Measurements from ENCODE around the gene CTNND1.

GRCh38 chr11:57752954-57753353 lies 8.6 kb upstream of the CTNND1 start:
- TF ChIP-seq CTCF (IDR thresholded peaks at IDR 0.05 in 2 of 3, conservative IDR thresholded peaks at IDR 0.05 in 1 of 3; ENCODE audit: control insufficient read depth in 2 of 3, extremely low read depth in 1 of 3, insufficient read depth in 1 of 3, low read depth in 3 of 3, low read length in 3 of 3): no peak
- TF ChIP-seq NR2C2 (IDR thresholded peaks at IDR 0.05; ENCODE audit: borderline replicate concordance, control insufficient read depth, insufficient read length, low read depth): no peak
- no peak for TF ChIP-seq RAD21 (IDR thresholded peaks at IDR 0.05; ENCODE audit: insufficient read depth, low read depth, low read length)
- no peak for TF ChIP-seq MYC (IDR thresholded peaks at IDR 0.05; ENCODE audit: insufficient read depth, insufficient read length, insufficient replicate concordance, low read length, severe bottlenecking)
- TF ChIP-seq POLR2AphosphoS5 (IDR thresholded peaks at IDR 0.05; ENCODE audit: low read length): no peak
- no peak for TF ChIP-seq BRCA1 (IDR thresholded peaks at IDR 0.05; ENCODE audit: low read depth, low read length)
- no peak for TF ChIP-seq RBBP5 (conservative IDR thresholded peaks at IDR 0.05)
- TF ChIP-seq PRDM15 (CRISPR knock-in tag; IDR thresholded peaks at IDR 0.05): no peak
- TF ChIP-seq REST (IDR thresholded peaks at IDR 0.05; ENCODE audit: low read depth, low read length): no peak
- TF ChIP-seq POLR2AphosphoS2 (IDR thresholded peaks at IDR 0.05; ENCODE audit: low read depth, low read length): no peak

Measured in GM12878 (cell line).